PC-9 (cell line): Measurements from ENCODE around the gene PRKAG2. TPM values are rescaled to one million over a fixed set of nuclear protein-coding genes. Genes with fewer than 3 reads are reported as not detected.

ENCODE experiments used
- BruUV-seq: library from RNA; stranded (reverse); fragments of 400-500 nt; replicated peaks from 2 replicates; lab custom pipeline; 2021; lab: Mats Ljungman, UMichigan
- CTCF ChIA-PET: fragments of 300-600 bp; sonication (Branson Sonifier 250); formaldehyde crosslinking; loops from one replicate; lab custom pipeline; 2022; ENCODE audit warnings: antibody characterized with exemption; lab: Charles Lee
- POLR2A ChIA-PET: fragments of 300-600 bp; sonication (Branson Sonifier 250); formaldehyde crosslinking; loops from one replicate; lab custom pipeline; 2022; ENCODE audit warnings: antibody characterized with exemption; ENCODE audit not compliant: unreplicated experiment; lab: Charles Lee
- DNase-seq, 2 experiments: peaks; one replicate each; pipeline versions ENCODE4 v3.0.0 to v3.0.0-alpha.2; 2015 to 2022; ENCODE audit warnings: mixed read lengths in 1 of 2
- H2AFZ ChIP-seq: fragments of 200-600 bp; sonication (generic); 2 replicates; pipeline ENCODE4 v1.8.1; 2017; ENCODE audit warnings: antibody characterized with exemption
- H3F3A ChIP-seq: fragments of 200-600 bp; sonication (generic); 2 replicates; pipeline ENCODE4 v1.8.1; 2017; ENCODE audit warnings: antibody characterized with exemption, mild to moderate bottlenecking, low read depth; ENCODE audit not compliant: insufficient read depth
- H3K27ac ChIP-seq: fragments of 200-600 bp; sonication (generic); 2 replicates; pipeline ENCODE4 v1.6.1; 2016; ENCODE audit warnings: mixed run types
- H3K27me3 ChIP-seq: fragments of 200-600 bp; sonication (generic); 2 replicates; pipeline ENCODE4 v1.6.1; 2016; ENCODE audit warnings: low read depth, mixed run types; ENCODE audit not compliant: insufficient read depth
- H3K36me3 ChIP-seq: fragments of 200-600 bp; sonication (generic); 2 replicates; pipeline ENCODE4 v1.6.1; 2016; ENCODE audit warnings: low read depth, mixed run types
- H3K4me1 ChIP-seq: fragments of 200-600 bp; sonication (generic); replicated peaks from 2 replicates; pipeline ENCODE4 v1.6.1; 2016; ENCODE audit warnings: mixed run types; ENCODE audit not compliant: insufficient read depth
- H3K4me2 ChIP-seq: fragments of 200-600 bp; sonication (generic); 2 replicates; pipeline ENCODE4 v1.6.1; 2017; ENCODE audit warnings: mixed run types
- H3K4me3 ChIP-seq: fragments of 200-600 bp; sonication (generic); 2 replicates; pipeline ENCODE4 v1.6.1; 2016; ENCODE audit warnings: mixed run types
- H3K79me2 ChIP-seq: fragments of 200-600 bp; sonication (generic); 2 replicates; pipeline ENCODE4 v1.6.1; 2017; ENCODE audit warnings: low read depth, mixed run types
- H3K9me2 ChIP-seq: fragments of 200-600 bp; sonication (generic); 2 replicates; pipeline ENCODE4 v1.8.1; 2017; ENCODE audit warnings: mild to moderate bottlenecking; ENCODE audit not compliant: insufficient read depth
- H3K9me3 ChIP-seq: fragments of 200-600 bp; sonication (generic); 2 replicates; pipeline ENCODE4 v1.8.1; 2016; ENCODE audit warnings: low read depth; ENCODE audit not compliant: insufficient read depth
- H4K20me1 ChIP-seq: fragments of 200-600 bp; sonication (generic); 2 replicates; pipeline ENCODE4 v1.8.1; 2017; ENCODE audit not compliant: insufficient read depth
- CTCF ChIP-seq: fragments of 200-600 bp; sonication (generic); conservative IDR thresholded peaks from 2 replicates; pipeline ENCODE4 v1.6.1; 2017; ENCODE audit warnings: mixed run types, antibody characterized with exemption, mild to moderate bottlenecking, moderate library complexity
- EZH2 ChIP-seq: fragments of 200-600 bp; sonication (generic); IDR thresholded peaks from 2 replicates; pipeline ENCODE4 v1.8.0; 2017; ENCODE audit warnings: antibody characterized with exemption, low read depth
- intact Hi-C: fragments of 100-400 bp; cut with micrococcal nuclease; formaldehyde crosslinking; loops from one replicate; pipeline ENCODE4 v1.10.0; 2022; ENCODE audit not compliant: unreplicated experiment
- total RNA-seq: library from RNA; stranded (reverse); gene quantifications from 2 replicates; pipeline ENCODE4 v1.2.3, GENCODE V29; 2021

Gene PRKAG2
- total RNA-seq, 1 experiment from 2014 or later = 37.3 TPM

- Histone ChIP-seq H3K36me3 (no peaks in the 10 kb centered on the region), H3K4me1 (peaks cover 8% of the 10 kb centered on the region; the same call in 1 of the 2 replicates), H2AFZ (no peak overlapping the region), H4K20me1 (no peaks in the 10 kb centered on the region), H3K4me2 (no peak overlapping the region), H3F3A (0 out of 2 replicates have a peak, but pooled peaks cover 4% of the 10 kb centered on the region), H3K9me2 (no peaks in the 10 kb centered on the region), H3K27me3 (no peaks in the 10 kb centered on the region), H3K9me3 (no peaks in the 10 kb centered on the region), H3K79me2 (no peaks in the 10 kb centered on the region), H3K4me3 (no peak overlapping the region), H3K27ac (no peak overlapping the region)
- no TSS peak for BruUV-seq
- CTCF ChIA-PET = no interaction called here
- POLR2A ChIA-PET = no interaction called here
- intact Hi-C loops = no loop called here
- TF ChIP-seq EZH2 = no peak
- TF ChIP-seq CTCF = no peak
- no peak for DNase-seq
These were observed 159.5 kb downstream of the PRKAG2 start for GRCh38 chr7:151717415-151717814.

GRCh38 chr7:151716323-151716722, 160.6 kb downstream of the PRKAG2 start:
- ChIA-PET CTCF (no interaction called here), POLR2A (no interaction called here)

GRCh38 chr7:151715666-151716315, 161.1 kb downstream of the PRKAG2 start:
- Histone ChIP-seq H3K27me3 (no peaks in the 10 kb centered on the region), H3K27ac (no peak overlapping the region), H3K9me3 (no peaks in the 10 kb centered on the region), H3K4me1 (no peaks in the 10 kb centered on the region), H3K36me3 (no peaks in the 10 kb centered on the region), H3K79me2 (no peaks in the 10 kb centered on the region), H3K4me2 (no peak overlapping the region), H3F3A (0 out of 2 replicates have a peak, but pooled peaks cover 4% of the 10 kb centered on the region), H2AFZ (no peak overlapping the region), H3K9me2 (no peaks in the 10 kb centered on the region), H4K20me1 (no peaks in the 10 kb centered on the region), H3K4me3 (no peak overlapping the region)
- TF ChIP-seq EZH2 (no peak), CTCF (no peak)
- no peak for DNase-seq
- CTCF ChIA-PET = no interaction called here
- intact Hi-C loops = no loop called here
- BruUV-seq = no TSS peak
- POLR2A ChIA-PET = no interaction called here

More at GRCh38 chr7:151716323-151716722, 160.6 kb downstream of the PRKAG2 start:
- Histone ChIP-seq H3K79me2 (no peaks in the 10 kb centered on the region), H3K27ac (no peak overlapping the region), H3K9me3 (no peaks in the 10 kb centered on the region), H3F3A (0 out of 2 replicates have a peak, but pooled peaks cover 4% of the 10 kb centered on the region), H4K20me1 (no peaks in the 10 kb centered on the region), H3K36me3 (no peaks in the 10 kb centered on the region), H3K9me2 (no peaks in the 10 kb centered on the region), H3K4me1 (no peaks in the 10 kb centered on the region), H3K4me3 (no peak overlapping the region), H2AFZ (no peak overlapping the region), H3K27me3 (no peaks in the 10 kb centered on the region), H3K4me2 (no peak overlapping the region)
- intact Hi-C loops = no loop called here
- no peak for DNase-seq
- no TSS peak for BruUV-seq
- no peak for TF ChIP-seq EZH2
- TF ChIP-seq CTCF = no peak
